Measurements from ENCODE around the gene ATF6. TPM values are rescaled to one million over a fixed set of nuclear protein-coding genes. Genes with fewer than 3 reads are reported as not detected.

The ATF6 gene
- total and polyA plus RNA-seq, 9 of the 15 experiments (the other 6 are each of a cell fraction or from before 2014, with no cell fraction given), result 11.7 to 32.4 (median 20.4) TPM

DNA sequence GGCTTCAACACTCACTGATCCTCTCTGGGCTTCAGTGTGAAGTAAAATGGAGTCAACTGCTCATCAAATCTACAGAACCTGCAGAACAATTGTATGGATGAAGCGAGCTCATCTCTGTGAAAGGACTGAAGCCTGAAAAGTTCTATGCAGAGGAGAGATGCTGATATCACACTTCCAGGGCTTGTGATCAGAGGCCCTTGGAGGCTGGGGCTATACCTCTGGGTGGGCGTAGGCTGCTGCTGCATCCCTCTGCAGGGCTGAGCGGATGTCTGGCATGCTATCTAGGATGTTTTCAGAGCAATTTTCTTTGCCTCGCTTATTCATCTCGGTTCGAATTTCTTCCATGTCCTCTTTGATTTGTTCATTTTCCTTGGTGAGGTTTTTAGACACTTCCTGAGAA is 240.0 kb downstream of the ATF6 start (continued):
- TF ChIP-seq, protein P1, sequence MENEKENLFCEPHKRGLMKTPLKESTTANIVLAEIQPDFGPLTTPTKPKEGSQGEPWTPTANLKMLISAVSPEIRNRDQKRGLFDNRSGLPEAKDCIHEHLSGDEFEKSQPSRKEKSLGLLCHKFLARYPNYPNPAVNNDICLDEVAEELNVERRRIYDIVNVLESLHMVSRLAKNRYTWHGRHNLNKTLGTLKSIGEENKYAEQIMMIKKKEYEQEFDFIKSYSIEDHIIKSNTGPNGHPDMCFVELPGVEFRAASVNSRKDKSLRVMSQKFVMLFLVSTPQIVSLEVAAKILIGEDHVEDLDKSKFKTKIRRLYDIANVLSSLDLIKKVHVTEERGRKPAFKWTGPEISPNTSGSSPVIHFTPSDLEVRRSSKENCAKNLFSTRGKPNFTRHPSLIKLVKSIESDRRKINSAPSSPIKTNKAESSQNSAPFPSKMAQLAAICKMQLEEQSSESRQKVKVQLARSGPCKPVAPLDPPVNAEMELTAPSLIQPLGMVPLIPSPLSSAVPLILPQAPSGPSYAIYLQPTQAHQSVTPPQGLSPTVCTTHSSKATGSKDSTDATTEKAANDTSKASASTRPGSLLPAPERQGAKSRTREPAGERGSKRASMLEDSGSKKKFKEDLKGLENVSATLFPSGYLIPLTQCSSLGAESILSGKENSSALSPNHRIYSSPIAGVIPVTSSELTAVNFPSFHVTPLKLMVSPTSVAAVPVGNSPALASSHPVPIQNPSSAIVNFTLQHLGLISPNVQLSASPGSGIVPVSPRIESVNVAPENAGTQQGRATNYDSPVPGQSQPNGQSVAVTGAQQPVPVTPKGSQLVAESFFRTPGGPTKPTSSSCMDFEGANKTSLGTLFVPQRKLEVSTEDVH (IDR thresholded peaks at IDR 0.05; ENCODE audit: low read depth, partially characterized antibody), result no peak
- TF ChIP-seq KAT8 (IDR thresholded peaks at IDR 0.05; ENCODE audit: low read depth) (no peak), SMARCA4 (IDR thresholded peaks at IDR 0.05) (no peak)

DNA sequence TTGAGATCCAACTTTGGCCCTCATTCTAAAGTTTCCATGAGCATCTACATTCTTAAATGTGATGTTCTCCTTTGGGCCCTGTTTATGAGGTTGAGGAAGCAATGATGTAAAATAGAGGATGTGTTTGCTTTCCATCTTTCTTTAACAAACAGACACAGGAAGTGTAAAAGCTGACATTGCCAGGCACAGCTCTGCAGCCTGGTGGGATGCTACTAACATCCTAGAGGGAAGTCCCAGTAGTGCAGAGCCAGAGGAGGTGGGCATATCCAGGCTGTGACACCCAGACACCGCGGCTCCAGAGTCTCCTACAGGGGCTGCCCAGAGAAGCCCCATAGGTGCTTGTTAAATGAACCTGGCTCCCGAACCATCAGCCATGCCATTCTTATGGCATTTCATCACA is 241.3 kb downstream of the ATF6 start:
- no peaks in the 10 kb centered on the region for H3K79me2 ChIP-seq (ENCODE audit: control insufficient read depth, insufficient read depth, low read length)
- no peaks in the 10 kb centered on the region for H3K4me1 ChIP-seq (replicated peaks in 1 of 2; ENCODE audit: control insufficient read depth in 2 of 2, insufficient read depth in 2 of 2, low read length in 2 of 2)
- POLR2A ChIA-PET, result interaction anchor here (0.6 kb wide), 1 partner anchor 1916 kb away, joined by 3 read pairs; no protein-coding TSS in a partner anchor
- no peak overlapping the region for H3K4me2 ChIP-seq (ENCODE audit: insufficient read depth, low read length)
- no TSS peak for BruUV-seq (replicated peaks)
- no peak overlapping the region for H2AFZ ChIP-seq (ENCODE audit: low read depth, low read length)
- H3K4me3 ChIP-seq, result no peak overlapping the region
- no peak for ATAC-seq
- H4K20me1 ChIP-seq (replicated peaks; ENCODE audit: control insufficient read depth, insufficient read depth, low read length), result no peaks in the 10 kb centered on the region
- intact Hi-C loops (cut with micrococcal nuclease) (no loop called here), in situ Hi-C loops (cut with MboI) (loop anchor here (25.0 kb wide), 1 partner anchor 545 kb away; no protein-coding TSS in a partner anchor)
- H3K27me3 ChIP-seq (ENCODE audit: control insufficient read depth in 2 of 2, insufficient read depth in 2 of 2, low read length in 2 of 2), result peaks cover 31 to 74% of the 10 kb centered on the region in 2 experiments
- WGBS (ENCODE audit: insufficient coverage, low coverage, missing lambda C conversion rate), result 5% methylated on average over 3 of the region's 3 CpGs
- H3K9me3 ChIP-seq (replicated peaks; ENCODE audit: control insufficient read depth, insufficient read depth, low read depth, low read length), result no peaks in the 10 kb centered on the region
- no peak for FAIRE-seq
- CTCF ChIA-PET (ENCODE audit: low intra/inter-chr PET ratio), result no interaction called here
- no peak for DNase-seq (ENCODE audit: extremely low read depth in 1 of 4, low spot score in 3 of 4)
- H3K9ac ChIP-seq (ENCODE audit: insufficient read depth in 1 of 2, low read depth in 2 of 2, low read length in 2 of 2), result no peak overlapping the region
- no peak overlapping the region for H3K27ac ChIP-seq (ENCODE audit: extremely low read depth, low read depth, low read length)
- H3K9me1 ChIP-seq (ENCODE audit: control insufficient read depth, insufficient read depth, low read length), result no peaks in the 10 kb centered on the region
- no peaks in the 10 kb centered on the region for H3K36me3 ChIP-seq (ENCODE audit: control insufficient read depth, insufficient read depth, low read length)
- no peak for TF ChIP-seq NCOR1 (IDR thresholded peaks at IDR 0.05)
- no peak for TF ChIP-seq ZNF561 (CRISPR knock-in tag; conservative IDR thresholded peaks at IDR 0.05)
- no peak for TF ChIP-seq JUN (IDR thresholded peaks at IDR 0.05; ENCODE audit: borderline replicate concordance, low read depth, low read length)
- TF ChIP-seq JUN (CRISPR knock-in tag; IDR thresholded peaks at IDR 0.05; ENCODE audit: borderline replicate concordance), result no peak
- no peak for TF ChIP-seq CHCHD3 (CRISPR knock-in tag; IDR thresholded peaks at IDR 0.05)
- no peak for TF ChIP-seq ZKSCAN8 (CRISPR knock-in tag; IDR thresholded peaks at IDR 0.05)
- TF ChIP-seq E2F6 (IDR thresholded peaks at IDR 0.05; ENCODE audit: borderline replicate concordance in 1 of 2, extremely low read depth in 1 of 2, insufficient read depth in 1 of 2, insufficient read length in 1 of 2, low read depth in 1 of 2, low read length in 1 of 2, poor library complexity in 1 of 2, severe bottlenecking in 1 of 2), result no peak
- no peak for TF ChIP-seq THAP12 (CRISPR knock-in tag; IDR thresholded peaks at IDR 0.05)
- no peak for TF ChIP-seq RUNX1 (IDR thresholded peaks at IDR 0.05; ENCODE audit: low read depth)
- TF ChIP-seq KLF10 (CRISPR knock-in tag; IDR thresholded peaks at IDR 0.05), result no peak
- no peak for TF ChIP-seq ATF7 (IDR thresholded peaks at IDR 0.05)
- TF ChIP-seq RBFOX2 (IDR thresholded peaks at IDR 0.05; ENCODE audit: low read depth, low read length), result no peak
